ENCODE results near the gene MIGA1.

Gene MIGA1

GRCh38 chr1:77845951-77846350 lies 66.5 kb downstream of the MIGA1 start:
- H3K27me3 ChIP-seq (ENCODE audit: control insufficient read depth, insufficient read depth, low read length, poor library complexity, severe bottlenecking) = no peaks in the 10 kb centered on the region
- H3K36me3 ChIP-seq (ENCODE audit: control insufficient read depth, insufficient read depth, low read length) = no peaks in the 10 kb centered on the region
- 100% methylated on average over 1 of the region's 1 CpG; no CpG with 5 or more reads in 1 of the 2 experiments for WGBS, 2 experiments
- no peak overlapping the region for H3K4me3 ChIP-seq (ENCODE audit: insufficient read depth, low read depth, low read length)
- no peaks in the 10 kb centered on the region for H3K4me1 ChIP-seq (ENCODE audit: control insufficient read depth, insufficient read depth, low read length)
- H3K27ac ChIP-seq (ENCODE audit: insufficient read depth, low read depth, low read length, poor library complexity, severe bottlenecking) = no peak overlapping the region
- H3K9me3 ChIP-seq (ENCODE audit: control insufficient read depth, low read length) = no peaks in the 10 kb centered on the region

- Histone ChIP-seq H3K9me3 (ENCODE audit: control insufficient read depth, low read length) (no peaks in the 10 kb centered on the region), H3K4me3 (ENCODE audit: insufficient read depth, low read depth, low read length) (no peak overlapping the region), H3K27ac (ENCODE audit: insufficient read depth, low read depth, low read length, poor library complexity, severe bottlenecking) (no peak overlapping the region), H3K27me3 (ENCODE audit: control insufficient read depth, insufficient read depth, low read length, poor library complexity, severe bottlenecking) (no peaks in the 10 kb centered on the region), H3K4me1 (ENCODE audit: control insufficient read depth, insufficient read depth, low read length) (no peaks in the 10 kb centered on the region), H3K36me3 (ENCODE audit: control insufficient read depth, insufficient read depth, low read length) (no peaks in the 10 kb centered on the region)
- WGBS, 2 experiments = 90 to 95% methylated on average over 2 to 3 of the region's 3 CpGs
Observed at GRCh38 chr1:77846966-77847365, 67.5 kb downstream of the MIGA1 start.

GRCh38 chr1:77847621-77848080 lies 68.2 kb downstream of the MIGA1 start:
- no peak overlapping the region for H3K4me3 ChIP-seq (ENCODE audit: insufficient read depth, low read depth, low read length)
- 85 to 87% methylated on average over 9 of the region's 9 CpGs for WGBS, 2 experiments
- H3K9me3 ChIP-seq (ENCODE audit: control insufficient read depth, low read length) = no peaks in the 10 kb centered on the region
- H3K4me1 ChIP-seq (ENCODE audit: control insufficient read depth, insufficient read depth, low read length) = no peaks in the 10 kb centered on the region
- no peaks in the 10 kb centered on the region for H3K36me3 ChIP-seq (ENCODE audit: control insufficient read depth, insufficient read depth, low read length)
- no peaks in the 10 kb centered on the region for H3K27me3 ChIP-seq (ENCODE audit: control insufficient read depth, insufficient read depth, low read length, poor library complexity, severe bottlenecking)
- no peak overlapping the region for H3K27ac ChIP-seq (ENCODE audit: insufficient read depth, low read depth, low read length, poor library complexity, severe bottlenecking)

GRCh38 chr1:77850082-77850481 lies 70.6 kb downstream of the MIGA1 start:
- H3K27ac ChIP-seq (ENCODE audit: insufficient read depth, low read depth, low read length, poor library complexity, severe bottlenecking) = no peak overlapping the region
- no peaks in the 10 kb centered on the region for H3K4me1 ChIP-seq (ENCODE audit: control insufficient read depth, insufficient read depth, low read length)
- no peak overlapping the region for H3K4me3 ChIP-seq (ENCODE audit: insufficient read depth, low read depth, low read length)
- H3K36me3 ChIP-seq (ENCODE audit: control insufficient read depth, insufficient read depth, low read length) = no peaks in the 10 kb centered on the region
- H3K27me3 ChIP-seq (ENCODE audit: control insufficient read depth, insufficient read depth, low read length, poor library complexity, severe bottlenecking) = no peaks in the 10 kb centered on the region
- WGBS, 2 experiments = 100% methylated on average over 1 of the region's 1 CpG
- no peaks in the 10 kb centered on the region for H3K9me3 ChIP-seq (ENCODE audit: control insufficient read depth, low read length)

- Histone ChIP-seq H3K27me3 (ENCODE audit: control insufficient read depth, insufficient read depth, low read length, poor library complexity, severe bottlenecking) (no peaks in the 10 kb centered on the region), H3K36me3 (ENCODE audit: control insufficient read depth, insufficient read depth, low read length) (no peaks in the 10 kb centered on the region), H3K9me3 (ENCODE audit: control insufficient read depth, low read length) (no peaks in the 10 kb centered on the region), H3K27ac (ENCODE audit: insufficient read depth, low read depth, low read length, poor library complexity, severe bottlenecking) (no peak overlapping the region), H3K4me1 (ENCODE audit: control insufficient read depth, insufficient read depth, low read length) (no peaks in the 10 kb centered on the region), H3K4me3 (ENCODE audit: insufficient read depth, low read depth, low read length) (no peak overlapping the region)
- WGBS, 2 experiments = 93 to 98% methylated on average over 3 to 4 of the region's 4 CpGs
Observed at GRCh38 chr1:77857552-77857951, 78.1 kb downstream of the MIGA1 start.

- no peaks in the 10 kb centered on the region for H3K27me3 ChIP-seq (ENCODE audit: control insufficient read depth, insufficient read depth, low read length, poor library complexity, severe bottlenecking)
- no peaks in the 10 kb centered on the region for H3K4me1 ChIP-seq (ENCODE audit: control insufficient read depth, insufficient read depth, low read length)
- H3K36me3 ChIP-seq (ENCODE audit: control insufficient read depth, insufficient read depth, low read length) = no peaks in the 10 kb centered on the region
- WGBS, 2 experiments = 97 to 98% methylated on average over 3 of the region's 3 CpGs
- H3K4me3 ChIP-seq (ENCODE audit: insufficient read depth, low read depth, low read length) = no peak overlapping the region
- no peaks in the 10 kb centered on the region for H3K9me3 ChIP-seq (ENCODE audit: control insufficient read depth, low read length)
- no peak overlapping the region for H3K27ac ChIP-seq (ENCODE audit: insufficient read depth, low read depth, low read length, poor library complexity, severe bottlenecking)
Observed at GRCh38 chr1:77858725-77859124, 79.3 kb downstream of the MIGA1 start.

- no peaks in the 10 kb centered on the region for H3K36me3 ChIP-seq (ENCODE audit: control insufficient read depth, insufficient read depth, low read length)
- WGBS, 2 experiments = 85 to 90% methylated on average over 1 of the region's 2 CpGs
- H3K4me1 ChIP-seq (ENCODE audit: control insufficient read depth, insufficient read depth, low read length) = no peaks in the 10 kb centered on the region
- no peak overlapping the region for H3K27ac ChIP-seq (ENCODE audit: insufficient read depth, low read depth, low read length, poor library complexity, severe bottlenecking)
- H3K4me3 ChIP-seq (ENCODE audit: insufficient read depth, low read depth, low read length) = no peak overlapping the region
- no peaks in the 10 kb centered on the region for H3K27me3 ChIP-seq (ENCODE audit: control insufficient read depth, insufficient read depth, low read length, poor library complexity, severe bottlenecking)
- H3K9me3 ChIP-seq (ENCODE audit: control insufficient read depth, low read length) = no peaks in the 10 kb centered on the region
Observed at GRCh38 chr1:77859248-77859647, 79.8 kb downstream of the MIGA1 start.

- H3K27me3 ChIP-seq (ENCODE audit: control insufficient read depth, insufficient read depth, low read length, poor library complexity, severe bottlenecking) = no peaks in the 10 kb centered on the region
- H3K4me3 ChIP-seq (ENCODE audit: insufficient read depth, low read depth, low read length) = no peak overlapping the region
- H3K4me1 ChIP-seq (ENCODE audit: control insufficient read depth, insufficient read depth, low read length) = no peaks in the 10 kb centered on the region
- H3K27ac ChIP-seq (ENCODE audit: insufficient read depth, low read depth, low read length, poor library complexity, severe bottlenecking) = no peak overlapping the region
- H3K36me3 ChIP-seq (ENCODE audit: control insufficient read depth, insufficient read depth, low read length) = no peaks in the 10 kb centered on the region
- 84 to 88% methylated on average over 3 to 4 of the region's 4 CpGs for WGBS, 2 experiments
- H3K9me3 ChIP-seq (ENCODE audit: control insufficient read depth, low read length) = no peaks in the 10 kb centered on the region
Observed at GRCh38 chr1:77866296-77866695, 86.8 kb downstream of the MIGA1 start.

GRCh38 chr1:77872645-77873044 lies 93.2 kb downstream of the MIGA1 start:
- H3K4me3 ChIP-seq (ENCODE audit: insufficient read depth, low read depth, low read length) = no peak overlapping the region
- 100% methylated on average over 1 of the region's 1 CpG for WGBS, 2 experiments

GRCh38 chr1:77873461-77873860 lies 94.0 kb downstream of the MIGA1 start:
- Histone ChIP-seq H3K4me3 (ENCODE audit: insufficient read depth, low read depth, low read length) (no peak overlapping the region), H3K27ac (ENCODE audit: insufficient read depth, low read depth, low read length, poor library complexity, severe bottlenecking) (no peak overlapping the region), H3K4me1 (ENCODE audit: control insufficient read depth, insufficient read depth, low read length) (no peaks in the 10 kb centered on the region), H3K27me3 (ENCODE audit: control insufficient read depth, insufficient read depth, low read length, poor library complexity, severe bottlenecking) (no peaks in the 10 kb centered on the region), H3K9me3 (ENCODE audit: control insufficient read depth, low read length) (no peaks in the 10 kb centered on the region), H3K36me3 (ENCODE audit: control insufficient read depth, insufficient read depth, low read length) (no peaks in the 10 kb centered on the region)
- 100% methylated on average over 1 of the region's 1 CpG; no CpG with 5 or more reads in 1 of the 2 experiments for WGBS, 2 experiments

More at GRCh38 chr1:77872645-77873044, 93.2 kb downstream of the MIGA1 start:
- Histone ChIP-seq H3K27ac (ENCODE audit: insufficient read depth, low read depth, low read length, poor library complexity, severe bottlenecking) (no peak overlapping the region), H3K36me3 (ENCODE audit: control insufficient read depth, insufficient read depth, low read length) (no peaks in the 10 kb centered on the region), H3K27me3 (ENCODE audit: control insufficient read depth, insufficient read depth, low read length, poor library complexity, severe bottlenecking) (no peaks in the 10 kb centered on the region), H3K9me3 (ENCODE audit: control insufficient read depth, low read length) (no peaks in the 10 kb centered on the region), H3K4me1 (ENCODE audit: control insufficient read depth, insufficient read depth, low read length) (no peaks in the 10 kb centered on the region)

Data from ectodermal cell (in vitro differentiated cells).